ENCODE results near the gene CSNK1G2.

Gene CSNK1G2

DNA sequence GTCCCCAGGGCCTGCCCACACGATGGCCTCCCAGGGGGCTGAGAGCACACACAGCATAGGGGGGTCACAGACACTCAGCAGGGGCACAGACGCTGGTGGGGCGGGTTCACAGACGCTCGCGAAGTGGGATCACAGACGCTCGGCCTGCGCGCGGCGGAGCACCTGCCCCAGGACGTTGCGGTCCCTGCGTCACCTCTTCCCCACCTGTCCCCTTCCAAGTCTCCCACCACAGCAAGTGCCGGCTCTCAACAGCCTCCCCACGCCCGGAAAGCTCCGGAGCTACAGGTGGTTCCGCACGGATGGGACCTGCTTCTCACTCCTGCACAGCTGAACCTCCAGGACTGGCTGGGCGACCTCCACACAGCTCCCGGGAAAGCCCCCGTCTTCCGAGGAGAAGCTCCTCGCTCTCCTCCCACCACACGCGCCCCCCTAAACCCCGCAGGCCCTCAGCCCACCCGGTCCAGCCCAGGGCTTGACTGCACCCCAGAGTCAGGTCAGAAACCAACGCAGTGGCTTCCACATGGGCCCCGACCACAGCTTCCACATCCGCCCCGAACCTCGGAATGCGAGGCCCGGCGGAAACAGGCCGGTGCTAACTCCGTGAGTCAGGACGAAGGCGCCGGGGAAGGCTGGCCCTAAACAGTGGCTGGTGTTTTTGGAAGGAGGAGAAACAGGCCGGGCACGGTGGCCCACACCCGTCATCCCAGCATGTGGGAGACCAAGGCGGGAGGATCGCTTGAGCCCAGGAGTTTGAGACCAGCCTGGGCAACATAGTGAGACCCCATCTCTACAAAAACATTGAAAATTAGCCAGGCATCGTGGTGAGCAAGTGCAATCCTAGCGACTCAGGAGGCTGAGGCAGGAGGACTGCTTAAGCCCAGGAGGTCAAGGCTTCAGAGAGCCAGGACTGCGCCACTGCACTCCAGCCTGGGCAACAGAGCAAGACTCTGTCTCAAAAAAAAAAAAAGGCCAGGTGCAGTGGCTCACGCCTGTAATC, 58.0 kb downstream of the CSNK1G2 start:
- Histone ChIP-seq H3K27me3 (ENCODE audit: control insufficient read depth in 2 of 2, insufficient read depth in 2 of 2, low read length in 2 of 2) (no peaks in the 10 kb centered on the region), H3K36me3 (ENCODE audit: control insufficient read depth in 2 of 2, insufficient read depth in 2 of 2, low read length in 2 of 2) (peaks cover 3 to 17% of the 10 kb centered on the region in 2 donors), H3K27ac (ENCODE audit: low read depth in 2 of 2, low read length in 2 of 2) (no peak overlapping the region), H3K4me1 (ENCODE audit: control insufficient read depth in 2 of 2, insufficient read depth in 2 of 2, low read length in 2 of 2) (no peaks in the 10 kb centered on the region), H3K9ac (ENCODE audit: low read depth in 1 of 2, low read length in 2 of 2) (no peak overlapping the region), H3K9me3 (ENCODE audit: control insufficient read depth in 2 of 2, low read length in 2 of 2) (no peaks in the 10 kb centered on the region), H3K4me3 (ENCODE audit: low read length in 2 of 2) (no peak overlapping the region)

DNA sequence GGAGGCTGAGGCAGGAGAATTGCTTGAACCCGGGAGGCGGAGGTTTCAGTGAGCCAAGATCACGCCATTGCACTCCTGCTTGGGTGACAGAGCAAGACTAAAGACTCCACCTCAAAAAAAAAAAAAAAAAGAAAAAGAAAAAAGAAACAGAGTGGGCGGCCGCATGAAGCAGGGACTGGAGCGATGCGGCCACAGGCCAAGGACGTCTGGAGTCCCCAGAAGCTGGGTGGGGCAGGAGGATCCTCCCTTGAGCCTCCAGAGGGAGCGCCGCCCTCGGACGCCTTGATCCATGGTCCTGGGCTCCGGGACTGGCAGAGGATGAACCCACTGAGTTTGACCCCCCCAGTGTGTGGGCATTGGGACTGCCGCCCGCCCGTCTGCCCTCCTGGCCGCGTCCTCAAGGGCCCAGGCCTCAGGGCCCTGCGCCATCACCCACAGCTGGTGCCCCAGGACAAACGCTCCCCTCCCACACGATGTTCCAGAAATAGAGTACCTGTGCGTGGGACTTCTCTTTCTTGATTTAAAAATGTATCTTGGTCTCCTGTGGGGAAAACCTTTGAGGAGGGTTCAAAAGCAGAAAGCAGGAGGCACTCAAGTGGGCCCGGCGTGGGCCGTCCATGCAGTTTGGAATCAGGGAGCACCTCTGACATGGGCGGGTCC, 59.0 kb downstream of the CSNK1G2 start:
- Histone ChIP-seq H3K4me1 (ENCODE audit: control insufficient read depth in 2 of 2, insufficient read depth in 2 of 2, low read length in 2 of 2) (no peaks in the 10 kb centered on the region), H3K27ac (ENCODE audit: low read depth in 2 of 2, low read length in 2 of 2) (no peak overlapping the region), H3K9ac (ENCODE audit: low read depth in 1 of 2, low read length in 2 of 2) (no peak overlapping the region), H3K36me3 (ENCODE audit: control insufficient read depth in 2 of 2, insufficient read depth in 2 of 2, low read length in 2 of 2) (peaks cover 3 to 17% of the 10 kb centered on the region in 2 donors), H3K27me3 (ENCODE audit: control insufficient read depth in 2 of 2, insufficient read depth in 2 of 2, low read length in 2 of 2) (no peaks in the 10 kb centered on the region), H3K9me3 (ENCODE audit: control insufficient read depth in 2 of 2, low read length in 2 of 2) (no peaks in the 10 kb centered on the region), H3K4me3 (ENCODE audit: low read length in 2 of 2) (no peak overlapping the region)

DNA sequence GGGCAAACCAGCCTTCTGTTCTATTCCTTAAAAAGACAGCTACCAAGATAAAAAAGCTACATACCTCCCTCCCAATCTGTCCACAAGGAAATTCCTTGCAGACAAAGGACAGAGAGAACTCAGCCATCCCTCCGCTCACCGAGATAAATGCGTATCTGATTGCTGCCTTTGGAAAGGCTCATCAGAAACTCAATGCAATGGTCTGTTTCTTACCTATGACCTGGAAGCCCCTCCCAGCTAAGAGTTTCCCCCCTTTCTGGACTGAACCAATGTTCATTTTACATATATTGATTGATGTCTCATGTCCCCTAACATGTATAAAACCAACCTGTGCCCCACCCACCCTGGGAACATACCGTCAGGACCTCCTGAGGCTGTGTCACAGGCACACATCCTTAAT, 62.9 kb downstream of the CSNK1G2 start:
- Histone ChIP-seq H3K36me3 (ENCODE audit: control insufficient read depth in 2 of 2, insufficient read depth in 2 of 2, low read length in 2 of 2) (peaks cover 3 to 17% of the 10 kb centered on the region in 2 donors), H3K9me3 (ENCODE audit: control insufficient read depth in 2 of 2, low read length in 2 of 2) (no peaks in the 10 kb centered on the region), H3K27ac (ENCODE audit: low read depth in 2 of 2, low read length in 2 of 2) (no peak overlapping the region)

DNA sequence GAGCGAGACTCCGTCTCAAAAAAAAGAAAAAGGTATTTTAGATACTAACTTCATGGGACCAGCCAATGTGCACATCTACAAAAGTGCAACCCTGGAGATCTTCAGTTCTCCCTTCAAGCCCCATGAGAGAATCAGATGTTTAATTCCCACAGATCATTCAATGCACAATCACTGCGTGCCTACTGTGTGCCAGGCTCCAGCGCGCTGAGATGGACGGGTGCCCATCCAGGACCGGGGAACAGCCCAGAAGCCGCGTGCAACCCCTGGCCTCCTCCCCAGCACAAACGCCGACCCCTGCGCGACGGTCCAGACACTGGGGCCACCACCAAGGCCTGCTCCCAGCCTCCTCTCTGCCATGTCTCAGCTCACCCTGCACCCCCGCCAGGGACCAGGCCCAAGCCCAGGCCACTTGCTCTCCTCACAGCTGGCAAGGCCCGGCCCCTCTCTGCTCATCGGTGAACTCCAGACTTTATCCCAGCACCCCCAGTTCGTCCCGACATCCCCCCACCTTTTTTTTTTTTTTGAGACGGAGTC, 69.2 kb downstream of the CSNK1G2 start:
- Histone ChIP-seq H3K27ac (ENCODE audit: low read depth in 2 of 2, low read length in 2 of 2) (no peak overlapping the region), H3K9me3 (ENCODE audit: control insufficient read depth in 2 of 2, low read length in 2 of 2) (no peaks in the 10 kb centered on the region), H3K4me1 (ENCODE audit: control insufficient read depth in 2 of 2, insufficient read depth in 2 of 2, low read length in 2 of 2) (peaks cover 0 to 2% of the 10 kb centered on the region in 2 donors), H3K27me3 (ENCODE audit: control insufficient read depth in 2 of 2, insufficient read depth in 2 of 2, low read length in 2 of 2) (no peaks in the 10 kb centered on the region), H3K9ac (ENCODE audit: low read depth in 1 of 2, low read length in 2 of 2) (no peak overlapping the region), H3K4me3 (ENCODE audit: low read length in 2 of 2) (no peak overlapping the region), H3K36me3 (ENCODE audit: control insufficient read depth in 2 of 2, insufficient read depth in 2 of 2, low read length in 2 of 2) (no peaks in the 10 kb centered on the region)

More for the DNA sequence above, 62.9 kb downstream of the CSNK1G2 start:
- Histone ChIP-seq H3K4me3 (ENCODE audit: low read length in 2 of 2) (no peak overlapping the region), H3K9ac (ENCODE audit: low read depth in 1 of 2, low read length in 2 of 2) (no peak overlapping the region), H3K4me1 (ENCODE audit: control insufficient read depth in 2 of 2, insufficient read depth in 2 of 2, low read length in 2 of 2) (no peaks in the 10 kb centered on the region), H3K27me3 (ENCODE audit: control insufficient read depth in 2 of 2, insufficient read depth in 2 of 2, low read length in 2 of 2) (no peaks in the 10 kb centered on the region)

DNA sequence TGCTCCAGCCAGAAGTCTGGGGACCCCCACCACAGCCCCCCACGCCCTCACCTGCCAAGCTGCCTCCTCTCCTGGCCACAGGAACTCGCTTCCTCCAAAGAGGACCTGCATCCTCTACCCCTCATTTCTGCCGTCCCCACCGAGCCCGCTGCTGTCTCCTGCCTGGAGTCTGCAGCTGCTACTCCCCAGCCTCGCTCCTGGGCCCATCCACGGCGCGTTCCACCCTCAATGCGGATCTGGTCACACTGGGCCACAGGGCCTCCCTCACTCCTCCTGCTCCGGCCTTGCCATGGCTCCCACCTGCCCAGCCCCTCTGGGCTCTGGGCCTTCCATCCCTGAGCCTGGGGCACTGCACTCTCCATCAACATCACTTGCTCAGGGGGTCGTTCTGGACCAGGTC, 70.2 kb downstream of the CSNK1G2 start:
- Histone ChIP-seq H3K9ac (ENCODE audit: low read depth in 1 of 2, low read length in 2 of 2) (no peak overlapping the region), H3K27me3 (ENCODE audit: control insufficient read depth in 2 of 2, insufficient read depth in 2 of 2, low read length in 2 of 2) (no peaks in the 10 kb centered on the region), H3K27ac (ENCODE audit: low read depth in 2 of 2, low read length in 2 of 2) (no peak overlapping the region), H3K4me1 (ENCODE audit: control insufficient read depth in 2 of 2, insufficient read depth in 2 of 2, low read length in 2 of 2) (peaks cover 1 to 4% of the 10 kb centered on the region in 2 donors), H3K4me3 (ENCODE audit: low read length in 2 of 2) (no peak overlapping the region), H3K36me3 (ENCODE audit: control insufficient read depth in 2 of 2, insufficient read depth in 2 of 2, low read length in 2 of 2) (no peaks in the 10 kb centered on the region), H3K9me3 (ENCODE audit: control insufficient read depth in 2 of 2, low read length in 2 of 2) (no peaks in the 10 kb centered on the region)

DNA sequence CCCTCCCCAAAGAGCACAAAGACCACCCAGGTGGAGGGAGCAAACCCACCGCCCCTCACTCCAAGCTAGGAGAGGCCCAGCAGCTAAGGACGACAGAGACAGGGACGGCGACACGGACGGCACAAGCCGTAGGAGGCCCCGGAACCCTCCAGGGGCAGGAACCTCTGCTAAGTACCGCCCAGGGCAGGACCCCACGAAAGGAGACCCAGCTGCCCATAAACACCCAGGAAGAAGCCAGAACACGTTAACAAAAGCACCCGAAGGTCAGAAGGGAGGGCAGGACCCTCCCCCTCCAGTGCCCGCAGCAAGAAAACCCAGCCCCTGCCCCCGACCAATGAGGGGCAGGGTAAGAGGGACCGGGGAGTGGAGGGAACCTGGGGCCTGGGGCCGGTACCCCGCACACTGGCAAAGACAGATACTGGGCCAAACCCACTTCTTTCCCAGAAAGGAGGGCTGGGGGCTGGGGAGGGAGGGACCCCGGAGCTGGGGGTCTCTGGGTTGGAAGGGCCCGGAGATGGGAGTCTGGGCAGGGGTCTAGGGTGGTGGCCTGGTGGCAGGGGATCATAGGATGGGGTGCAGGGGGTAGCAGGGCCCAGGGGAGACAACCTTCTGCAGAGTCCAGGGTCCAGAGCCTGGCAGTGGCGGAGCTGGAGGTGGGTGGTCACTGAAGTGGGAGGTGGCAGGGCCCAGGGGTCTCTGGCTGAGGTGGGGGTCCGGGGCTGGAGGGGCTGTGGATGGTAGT, 72.1 kb downstream of the CSNK1G2 start:
- no peak overlapping the region for H3K27ac ChIP-seq (ENCODE audit: low read depth in 2 of 2, low read length in 2 of 2)
- H3K4me3 ChIP-seq (ENCODE audit: low read length in 2 of 2) = no peak overlapping the region
- peaks cover 4 to 7% of the 10 kb centered on the region in 2 donors for H3K4me1 ChIP-seq (ENCODE audit: control insufficient read depth in 2 of 2, insufficient read depth in 2 of 2, low read length in 2 of 2)
- no peaks in the 10 kb centered on the region for H3K9me3 ChIP-seq (ENCODE audit: control insufficient read depth in 2 of 2, low read length in 2 of 2)
- H3K36me3 ChIP-seq (ENCODE audit: control insufficient read depth in 2 of 2, insufficient read depth in 2 of 2, low read length in 2 of 2) = no peaks in the 10 kb centered on the region
- no peak overlapping the region for H3K9ac ChIP-seq (ENCODE audit: low read depth in 1 of 2, low read length in 2 of 2)
- no peaks in the 10 kb centered on the region for H3K27me3 ChIP-seq (ENCODE audit: control insufficient read depth in 2 of 2, insufficient read depth in 2 of 2, low read length in 2 of 2)

DNA sequence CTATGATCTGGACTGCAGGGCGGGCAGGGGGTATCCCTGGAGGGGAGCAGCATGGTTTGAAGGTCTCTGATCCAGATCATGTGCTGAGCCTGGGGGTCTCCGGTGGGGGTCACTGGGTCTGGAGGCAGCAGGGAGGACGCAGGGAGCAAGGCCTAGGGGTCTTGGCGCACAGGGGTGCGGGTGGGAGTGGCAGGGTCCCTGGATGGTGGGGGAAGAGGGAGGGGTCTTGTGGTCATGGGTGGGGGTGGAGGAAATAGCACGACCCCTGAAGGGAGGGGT, 72.7 kb downstream of the CSNK1G2 start:
- H3K9me3 ChIP-seq (ENCODE audit: control insufficient read depth in 2 of 2, low read length in 2 of 2) = no peaks in the 10 kb centered on the region
- H3K4me3 ChIP-seq (ENCODE audit: low read length in 2 of 2) = no peak overlapping the region
- H3K27me3 ChIP-seq (ENCODE audit: control insufficient read depth in 2 of 2, insufficient read depth in 2 of 2, low read length in 2 of 2) = no peaks in the 10 kb centered on the region
- no peaks in the 10 kb centered on the region for H3K36me3 ChIP-seq (ENCODE audit: control insufficient read depth in 2 of 2, insufficient read depth in 2 of 2, low read length in 2 of 2)
- peaks cover 4 to 7% of the 10 kb centered on the region in 2 donors for H3K4me1 ChIP-seq (ENCODE audit: control insufficient read depth in 2 of 2, insufficient read depth in 2 of 2, low read length in 2 of 2)
- H3K9ac ChIP-seq (ENCODE audit: low read depth in 1 of 2, low read length in 2 of 2) = no peak overlapping the region
- no peak overlapping the region for H3K27ac ChIP-seq (ENCODE audit: low read depth in 2 of 2, low read length in 2 of 2)

DNA sequence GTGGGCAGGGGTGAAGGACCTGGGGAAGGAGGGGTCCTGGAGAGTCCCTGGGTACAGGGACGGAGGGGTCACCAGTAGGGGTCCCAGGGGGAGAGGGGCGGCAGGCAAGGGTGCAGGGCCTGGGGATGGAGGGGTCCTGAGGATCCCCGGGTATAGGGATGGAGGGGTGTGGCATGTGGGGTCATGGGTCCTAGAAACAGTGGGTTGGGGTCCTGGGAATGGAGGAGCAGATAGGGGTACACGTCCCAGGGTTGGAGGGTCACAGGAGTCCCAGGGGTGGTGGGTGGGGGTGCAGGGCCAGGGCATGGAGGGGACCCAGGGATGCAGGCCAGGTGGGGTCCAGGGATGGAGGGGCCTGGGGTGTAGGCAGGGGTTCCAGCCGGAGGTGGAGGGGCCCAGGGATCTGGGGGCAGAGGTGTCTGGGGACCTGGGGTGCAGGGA, 73.2 kb downstream of the CSNK1G2 start:
- H3K27ac ChIP-seq (ENCODE audit: low read depth in 2 of 2, low read length in 2 of 2) = no peak overlapping the region
- no peaks in the 10 kb centered on the region for H3K27me3 ChIP-seq (ENCODE audit: control insufficient read depth in 2 of 2, insufficient read depth in 2 of 2, low read length in 2 of 2)
- no peaks in the 10 kb centered on the region for H3K9me3 ChIP-seq (ENCODE audit: control insufficient read depth in 2 of 2, low read length in 2 of 2)
- H3K4me1 ChIP-seq (ENCODE audit: control insufficient read depth in 2 of 2, insufficient read depth in 2 of 2, low read length in 2 of 2) = peaks cover 4 to 7% of the 10 kb centered on the region in 2 donors
- H3K4me3 ChIP-seq (ENCODE audit: low read length in 2 of 2) = no peak overlapping the region
- H3K36me3 ChIP-seq (ENCODE audit: control insufficient read depth in 2 of 2, insufficient read depth in 2 of 2, low read length in 2 of 2) = no peaks in the 10 kb centered on the region
- H3K9ac ChIP-seq (ENCODE audit: low read depth in 1 of 2, low read length in 2 of 2) = no peak overlapping the region

DNA sequence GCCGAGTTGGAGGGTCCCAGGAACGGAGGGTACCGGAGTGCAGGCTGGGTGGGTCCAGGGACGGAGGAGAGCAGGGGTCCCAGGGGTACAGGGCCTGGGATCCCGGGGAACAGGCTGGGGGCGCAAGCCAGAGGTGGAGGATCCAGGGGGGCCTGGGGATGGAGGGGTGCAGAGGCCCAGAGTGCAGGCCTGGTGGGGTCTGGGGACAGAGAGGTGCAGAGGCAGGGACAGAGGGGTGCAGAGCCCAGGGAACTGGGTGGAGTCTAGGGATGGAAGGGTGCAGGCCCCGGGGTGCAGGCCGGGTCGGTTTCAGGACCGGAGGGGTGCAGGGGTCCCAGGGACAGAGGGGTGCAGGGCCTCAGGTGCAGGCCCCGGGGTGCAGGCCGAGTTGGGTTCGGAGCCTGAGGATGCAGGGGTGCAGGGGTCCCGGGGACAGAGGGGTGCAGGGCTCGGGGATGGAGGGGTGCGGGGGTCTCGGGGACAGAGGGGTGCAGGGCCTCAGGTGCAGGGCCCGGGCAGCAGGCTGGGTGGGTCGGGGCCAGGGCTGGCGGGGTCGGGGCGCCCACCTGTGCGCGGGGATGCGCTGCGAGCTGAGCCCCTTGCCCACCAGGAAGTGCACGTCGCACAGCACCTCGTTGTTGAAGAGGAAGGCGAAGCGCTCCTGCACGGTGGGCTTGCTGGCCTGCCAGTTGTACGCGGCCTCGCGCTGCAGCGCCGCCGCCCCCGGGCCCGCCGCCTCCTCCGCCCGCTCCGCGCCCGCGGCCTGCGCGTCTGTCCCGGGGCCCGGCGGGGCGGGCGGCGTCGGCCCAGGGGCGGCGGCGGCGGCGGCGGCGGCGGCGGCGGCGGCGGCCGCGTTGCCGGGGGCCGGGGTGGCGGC, 74.0 kb downstream of the CSNK1G2 start:
- peak overlapping the region in 1 of 2 donors; percentile 48 for H3K27ac ChIP-seq (ENCODE audit: low read depth in 2 of 2, low read length in 2 of 2)
- H3K36me3 ChIP-seq (ENCODE audit: control insufficient read depth in 2 of 2, insufficient read depth in 2 of 2, low read length in 2 of 2) = no peaks in the 10 kb centered on the region
- H3K27me3 ChIP-seq (ENCODE audit: control insufficient read depth in 2 of 2, insufficient read depth in 2 of 2, low read length in 2 of 2) = no peaks in the 10 kb centered on the region
- H3K4me3 ChIP-seq (ENCODE audit: low read length in 2 of 2) = peak overlapping the region; percentile 72
- no peaks in the 10 kb centered on the region for H3K9me3 ChIP-seq (ENCODE audit: control insufficient read depth in 2 of 2, low read length in 2 of 2)
- H3K9ac ChIP-seq (ENCODE audit: low read depth in 1 of 2, low read length in 2 of 2) = peak overlapping the region; percentile 62 to 65
- H3K4me1 ChIP-seq (ENCODE audit: control insufficient read depth in 2 of 2, insufficient read depth in 2 of 2, low read length in 2 of 2) = peaks cover 6 to 10% of the 10 kb centered on the region in 2 donors

Data from mucosa of rectum (tissue), 2 donors.